ENCODE data around the gene SUN3.

DNA sequence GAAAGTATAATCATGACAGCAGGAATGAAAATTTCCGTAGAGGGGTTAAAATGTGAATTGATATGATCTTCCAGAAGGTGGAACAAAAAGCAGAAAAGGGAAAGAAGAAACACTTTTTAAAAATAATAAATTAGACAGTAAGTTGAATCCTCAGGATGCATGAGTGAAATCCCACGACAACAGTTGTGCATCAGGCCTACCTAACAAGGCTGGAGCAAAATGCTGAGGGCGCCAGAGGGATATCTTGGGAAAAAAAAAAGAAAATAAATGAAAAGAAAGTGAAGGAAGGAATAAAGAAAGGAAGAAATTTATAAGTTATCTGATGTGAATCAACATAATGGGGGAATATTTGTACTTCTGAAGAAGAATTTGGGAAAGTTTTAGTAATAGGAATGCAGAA is 36.5 kb downstream of the SUN3 start:
- TF ChIP-seq, protein P1, sequence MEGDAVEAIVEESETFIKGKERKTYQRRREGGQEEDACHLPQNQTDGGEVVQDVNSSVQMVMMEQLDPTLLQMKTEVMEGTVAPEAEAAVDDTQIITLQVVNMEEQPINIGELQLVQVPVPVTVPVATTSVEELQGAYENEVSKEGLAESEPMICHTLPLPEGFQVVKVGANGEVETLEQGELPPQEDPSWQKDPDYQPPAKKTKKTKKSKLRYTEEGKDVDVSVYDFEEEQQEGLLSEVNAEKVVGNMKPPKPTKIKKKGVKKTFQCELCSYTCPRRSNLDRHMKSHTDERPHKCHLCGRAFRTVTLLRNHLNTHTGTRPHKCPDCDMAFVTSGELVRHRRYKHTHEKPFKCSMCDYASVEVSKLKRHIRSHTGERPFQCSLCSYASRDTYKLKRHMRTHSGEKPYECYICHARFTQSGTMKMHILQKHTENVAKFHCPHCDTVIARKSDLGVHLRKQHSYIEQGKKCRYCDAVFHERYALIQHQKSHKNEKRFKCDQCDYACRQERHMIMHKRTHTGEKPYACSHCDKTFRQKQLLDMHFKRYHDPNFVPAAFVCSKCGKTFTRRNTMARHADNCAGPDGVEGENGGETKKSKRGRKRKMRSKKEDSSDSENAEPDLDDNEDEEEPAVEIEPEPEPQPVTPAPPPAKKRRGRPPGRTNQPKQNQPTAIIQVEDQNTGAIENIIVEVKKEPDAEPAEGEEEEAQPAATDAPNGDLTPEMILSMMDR (IDR thresholded peaks at IDR 0.05): no peak
- TF ChIP-seq EZH2phosphoT487 (IDR thresholded peaks at IDR 0.05): no peak
- no peak for TF ChIP-seq EZH2 (IDR thresholded peaks at IDR 0.05)

All from neural progenitor cell (in vitro differentiated cells).